ENCODE measurements around the gene CTXN3.

The CTXN3 gene

GRCh38 chr5:127608077-127608660 lies 40.7 kb upstream of the CTXN3 start:
- TF ChIP-seq CTCF (conservative IDR thresholded peaks at IDR 0.05): no peak

GRCh38 chr5:127609011-127609410 lies 39.9 kb upstream of the CTXN3 start:
- TF ChIP-seq CTCF (conservative IDR thresholded peaks at IDR 0.05): no peak
- H3K27ac ChIP-seq: no peak overlapping the region

More at GRCh38 chr5:127608077-127608660, 40.7 kb upstream of the CTXN3 start:
- no peak overlapping the region for H3K27ac ChIP-seq

- no peak overlapping the region for H3K27ac ChIP-seq
- TF ChIP-seq CTCF (conservative IDR thresholded peaks at IDR 0.05): no peak
Observed at GRCh38 chr5:127609957-127610356, 38.9 kb upstream of the CTXN3 start.

- TF ChIP-seq CTCF (conservative IDR thresholded peaks at IDR 0.05): no peak
- no peak overlapping the region for H3K27ac ChIP-seq
Observed at GRCh38 chr5:127612441-127613141, 36.3 kb upstream of the CTXN3 start.

- H3K27ac ChIP-seq: peak overlapping the region; percentile 62
- no peak for TF ChIP-seq CTCF (conservative IDR thresholded peaks at IDR 0.05)
Observed at GRCh38 chr5:127615916-127616315, 33.0 kb upstream of the CTXN3 start.

GRCh38 chr5:127619908-127620479 lies 28.9 kb upstream of the CTXN3 start:
- no peak for TF ChIP-seq CTCF (conservative IDR thresholded peaks at IDR 0.05)
- H3K27ac ChIP-seq: no peak overlapping the region

- no peak for TF ChIP-seq CTCF (conservative IDR thresholded peaks at IDR 0.05)
- H3K27ac ChIP-seq: no peak overlapping the region
Observed at GRCh38 chr5:127621601-127622325, 27.1 kb upstream of the CTXN3 start.

Data from VCaP (cell line).